Measurements from ENCODE around the gene RNF126.

The RNF126 gene

DNA sequence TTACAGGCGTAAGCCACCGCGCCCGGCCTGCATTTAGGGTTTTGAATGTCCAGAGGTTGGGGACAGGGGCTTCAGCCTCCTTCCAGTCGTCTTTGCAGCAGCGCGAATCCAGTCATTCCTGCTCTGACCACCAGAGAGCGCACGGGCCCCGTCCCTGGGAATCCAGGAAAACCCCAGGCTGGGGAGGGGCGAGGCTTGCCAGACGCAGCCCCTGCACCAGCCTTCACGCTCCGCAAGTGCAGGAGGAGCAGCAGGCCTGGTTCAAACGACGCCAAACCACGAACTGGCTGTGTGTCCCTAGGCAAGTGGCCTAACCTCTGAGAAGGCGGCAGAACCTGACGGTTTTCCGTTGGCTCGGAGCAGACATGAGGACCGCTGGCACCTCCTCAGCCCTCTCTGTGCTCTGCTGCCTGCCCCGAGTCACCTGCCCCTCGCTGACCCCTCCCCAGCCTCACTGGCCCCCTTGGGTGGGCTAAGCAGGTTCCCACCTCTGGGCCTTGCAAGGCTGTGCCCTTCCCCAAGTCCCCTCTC is 2.0 kb upstream of the RNF126 start:
- TF ChIP-seq, protein P1, sequence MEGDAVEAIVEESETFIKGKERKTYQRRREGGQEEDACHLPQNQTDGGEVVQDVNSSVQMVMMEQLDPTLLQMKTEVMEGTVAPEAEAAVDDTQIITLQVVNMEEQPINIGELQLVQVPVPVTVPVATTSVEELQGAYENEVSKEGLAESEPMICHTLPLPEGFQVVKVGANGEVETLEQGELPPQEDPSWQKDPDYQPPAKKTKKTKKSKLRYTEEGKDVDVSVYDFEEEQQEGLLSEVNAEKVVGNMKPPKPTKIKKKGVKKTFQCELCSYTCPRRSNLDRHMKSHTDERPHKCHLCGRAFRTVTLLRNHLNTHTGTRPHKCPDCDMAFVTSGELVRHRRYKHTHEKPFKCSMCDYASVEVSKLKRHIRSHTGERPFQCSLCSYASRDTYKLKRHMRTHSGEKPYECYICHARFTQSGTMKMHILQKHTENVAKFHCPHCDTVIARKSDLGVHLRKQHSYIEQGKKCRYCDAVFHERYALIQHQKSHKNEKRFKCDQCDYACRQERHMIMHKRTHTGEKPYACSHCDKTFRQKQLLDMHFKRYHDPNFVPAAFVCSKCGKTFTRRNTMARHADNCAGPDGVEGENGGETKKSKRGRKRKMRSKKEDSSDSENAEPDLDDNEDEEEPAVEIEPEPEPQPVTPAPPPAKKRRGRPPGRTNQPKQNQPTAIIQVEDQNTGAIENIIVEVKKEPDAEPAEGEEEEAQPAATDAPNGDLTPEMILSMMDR (IDR thresholded peaks at IDR 0.05; ENCODE audit: insufficient read depth, low read depth, low read length, missing control alignments): peak; percentile 94
- peak; percentile 87 for DNase-seq (ENCODE audit: low read depth)
- H3K4me3 ChIP-seq (ENCODE audit: low read depth, low read length): peak overlapping the region; percentile 34; the same call in 1 of the 2 replicates

DNA sequence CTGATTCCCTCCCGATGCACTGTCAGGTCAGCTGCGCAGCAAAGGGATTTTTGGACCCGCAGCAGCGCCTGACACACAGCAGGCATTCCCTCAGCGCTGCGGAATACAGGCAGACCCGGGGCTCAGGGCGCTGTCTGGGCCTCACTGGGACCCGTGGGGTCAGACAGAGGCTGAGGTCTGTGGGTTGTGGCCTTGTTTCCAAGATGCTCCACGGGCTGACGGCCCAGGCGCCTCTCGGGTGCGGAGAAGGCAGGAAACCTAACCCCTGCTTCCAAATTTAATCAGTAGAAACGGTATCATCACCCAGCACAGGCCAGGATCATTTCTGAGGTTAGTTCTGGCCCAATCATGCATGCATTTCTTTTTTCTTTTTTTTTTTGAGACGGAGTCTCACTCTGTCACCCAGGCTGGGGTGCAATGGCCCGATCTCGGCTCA is 686 bp upstream of the RNF126 start:
- DNase-seq (ENCODE audit: low read depth): no peak
- TF ChIP-seq, protein P1 (IDR thresholded peaks at IDR 0.05; ENCODE audit: insufficient read depth, low read depth, low read length, missing control alignments): no peak
- peak overlapping the region; percentile 76 for H3K4me3 ChIP-seq (ENCODE audit: low read depth, low read length)

DNA sequence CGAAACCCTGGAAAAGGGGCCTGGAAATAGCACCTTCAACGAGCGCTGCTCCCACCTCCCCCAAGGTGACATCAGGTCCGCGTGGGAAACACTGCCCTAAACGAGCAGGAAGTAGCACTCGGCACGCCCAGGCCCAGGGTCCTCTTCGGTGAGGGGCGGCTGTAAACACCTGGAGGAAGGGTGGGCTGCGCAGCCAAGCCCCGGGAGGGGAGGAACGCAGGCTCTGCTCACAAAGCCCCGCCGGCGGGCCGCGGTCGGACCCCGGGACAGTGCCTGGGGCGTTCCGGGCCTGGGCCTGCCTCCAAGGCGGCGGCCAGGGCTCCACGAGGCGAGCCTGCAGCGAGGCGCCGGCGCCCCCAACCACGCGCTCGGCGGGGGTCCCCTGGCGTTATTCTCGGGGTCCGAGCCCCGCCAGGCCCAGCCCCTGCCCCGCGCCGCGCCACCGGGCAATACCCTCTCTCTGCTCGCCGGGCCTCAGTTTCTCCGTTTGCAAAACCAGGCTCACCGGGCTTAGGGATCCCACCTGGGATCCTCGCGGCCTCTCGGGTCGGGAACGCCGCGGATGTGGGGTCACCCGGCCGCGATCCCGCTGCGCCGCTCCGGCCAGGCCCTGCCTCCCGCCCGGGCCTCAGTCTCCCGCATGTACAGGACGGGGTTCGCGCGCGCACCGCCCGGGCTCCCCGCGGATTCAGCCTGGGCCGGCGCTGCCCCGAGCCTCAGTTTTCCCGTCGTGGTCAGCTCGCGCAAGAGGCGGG is 630 bp downstream of the RNF126 start:
- DNase-seq (ENCODE audit: low read depth): peak; percentile 80
- TF ChIP-seq, protein P1 (IDR thresholded peaks at IDR 0.05; ENCODE audit: insufficient read depth, low read depth, low read length, missing control alignments): no peak
- peak overlapping the region; percentile 85 for H3K4me3 ChIP-seq (ENCODE audit: low read depth, low read length)

DNA sequence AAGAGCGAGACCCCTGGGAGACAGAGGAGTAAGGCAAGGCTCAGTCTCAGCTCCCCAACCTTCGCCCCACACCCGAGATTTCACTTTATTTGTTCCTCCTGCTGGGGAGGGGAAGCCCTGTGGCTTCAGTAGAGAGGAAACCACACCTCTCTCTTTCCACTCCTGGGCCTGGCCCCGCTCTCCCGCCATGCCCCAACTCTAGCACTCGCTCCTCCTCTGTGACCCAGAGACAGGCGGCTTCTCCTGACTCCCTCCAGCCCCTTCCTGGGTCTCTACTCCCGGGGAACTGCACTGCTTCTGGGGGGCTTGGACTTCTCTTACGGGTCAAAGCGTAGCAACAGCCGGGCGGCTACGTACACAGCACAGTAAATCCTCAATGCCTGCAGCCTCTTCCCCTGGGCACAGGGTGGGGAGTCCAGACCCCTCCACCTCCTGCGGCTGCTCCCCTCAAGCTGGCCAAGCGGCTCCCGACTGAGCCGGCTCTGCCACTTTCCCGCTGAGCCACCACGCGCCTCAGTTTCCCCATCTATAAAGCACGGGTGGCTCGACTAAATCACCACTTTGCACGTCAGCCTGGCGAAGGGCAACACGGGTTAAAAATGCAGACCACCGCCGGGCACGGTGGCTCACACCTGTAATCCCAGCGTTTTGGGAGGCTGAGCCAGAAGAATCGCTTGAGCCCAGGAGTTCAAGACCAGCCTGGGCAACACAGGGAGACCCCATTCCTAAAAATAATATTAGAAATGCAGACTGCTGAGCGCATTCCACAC is 1.4 kb downstream of the RNF126 start:
- H3K4me3 ChIP-seq (ENCODE audit: low read depth, low read length): peak overlapping the region; percentile 85
- peak; percentile 76 for DNase-seq (ENCODE audit: low read depth)
- TF ChIP-seq, protein P1 (IDR thresholded peaks at IDR 0.05; ENCODE audit: insufficient read depth, low read depth, low read length, missing control alignments): no peak

DNA sequence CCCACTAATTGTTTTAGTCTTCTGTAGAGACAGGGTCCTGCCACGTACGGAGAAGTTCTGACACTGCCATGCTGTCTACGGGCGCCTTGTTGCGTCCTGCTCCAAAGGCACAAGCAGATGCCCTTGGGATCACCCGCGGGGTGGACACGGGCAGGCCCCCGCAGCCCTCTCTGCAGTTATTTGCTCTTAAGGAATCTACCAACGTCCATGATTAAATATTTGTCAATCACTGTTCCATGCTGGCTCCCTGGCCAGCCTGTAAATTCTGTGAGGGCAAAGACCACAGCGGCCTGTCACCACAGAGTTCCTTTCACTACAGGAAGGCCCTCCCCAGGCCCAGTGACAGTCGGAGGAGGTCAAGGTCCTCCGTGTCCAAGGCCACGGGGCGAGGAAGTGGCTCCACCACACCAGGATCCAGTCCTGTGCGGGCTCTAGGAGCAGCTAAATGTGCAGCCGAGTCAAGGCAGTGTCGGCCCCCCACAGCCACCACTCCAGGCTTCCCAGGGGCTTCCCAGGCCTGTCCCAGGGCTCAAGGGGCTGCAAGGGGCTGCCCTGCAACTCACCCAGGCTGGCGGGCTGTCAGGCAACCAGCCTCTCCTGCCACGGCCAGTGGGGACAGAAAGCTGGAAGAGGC is 2.1 kb downstream of the RNF126 start:
- TF ChIP-seq, protein P1 (IDR thresholded peaks at IDR 0.05; ENCODE audit: insufficient read depth, low read depth, low read length, missing control alignments): no peak
- H3K4me3 ChIP-seq (ENCODE audit: low read depth, low read length): peak overlapping the region; percentile 85
- DNase-seq (ENCODE audit: low read depth): no peak

DNA sequence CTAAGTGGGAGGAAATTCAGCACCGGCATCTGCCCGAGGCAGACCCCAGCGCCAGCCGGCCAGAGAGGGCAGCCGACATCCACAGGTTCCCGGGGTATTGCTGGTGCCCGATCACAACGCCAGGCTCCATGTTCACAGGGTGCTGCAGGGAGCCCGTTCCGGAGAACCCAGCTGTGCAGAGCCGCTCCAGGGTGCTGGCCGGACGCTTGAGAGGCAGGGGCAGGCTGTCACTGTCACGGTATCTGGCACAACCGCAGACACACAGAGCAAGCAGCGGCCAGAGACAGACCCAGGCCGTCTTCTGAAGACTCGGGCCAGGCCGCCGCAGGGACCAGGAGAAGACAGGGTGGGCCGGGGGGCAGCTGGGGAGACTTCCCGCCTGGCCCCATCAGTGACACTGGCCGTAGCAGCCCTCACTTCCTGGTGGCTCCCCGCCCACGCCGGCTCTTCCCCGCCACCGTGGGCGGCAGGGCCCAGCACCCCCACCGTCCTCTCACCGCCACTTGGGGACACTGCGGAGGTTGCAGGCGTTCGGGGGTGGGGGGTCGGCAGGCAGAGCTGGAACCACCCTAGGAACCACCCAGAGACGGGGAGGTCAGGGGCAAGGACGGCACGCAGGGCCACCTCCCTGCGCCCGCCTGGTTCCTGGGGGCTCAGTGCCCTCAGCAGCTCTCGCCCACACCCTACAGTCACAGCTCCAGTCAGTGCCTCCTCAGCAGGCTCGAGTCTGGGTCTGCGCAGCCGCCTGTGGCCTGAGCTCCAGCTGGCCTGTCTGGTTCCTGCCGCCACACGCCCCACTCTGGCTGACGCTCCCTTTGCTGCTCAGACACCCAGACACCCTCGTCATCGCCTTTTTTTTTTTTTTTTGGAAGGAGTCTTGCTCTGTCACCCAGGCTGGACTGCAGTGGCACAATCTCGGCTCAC is 3.8 kb downstream of the RNF126 start:
- TF ChIP-seq, protein P1 (IDR thresholded peaks at IDR 0.05; ENCODE audit: insufficient read depth, low read depth, low read length, missing control alignments): no peak
- peak overlapping the region; percentile 85; the same call in 1 of the 2 replicates for H3K4me3 ChIP-seq (ENCODE audit: low read depth, low read length)
- peak; percentile 75 for DNase-seq (ENCODE audit: low read depth)
